Head of caudate nucleus (tissue), 42 donors: Measurements from ENCODE around the gene SNX6.
"Not testable (repeated sequence)": the region's sequence is repeated elsewhere in the genome, so short reads cannot be mapped to it uniquely, and the experiment has no call there.

Source experiments
- DNase-seq, 42 donors: peaks; one replicate each; pipeline versions ENCODE4 v3.0.0 to v3.0.0-alpha.2; 2020 to 2021; ENCODE audit warnings: mixed read lengths in 7 of 42
- intact Hi-C: fragments of 100-400 bp; cut with DNase I; formaldehyde crosslinking; loops from one replicate; pipeline ENCODE4 v1.15.0; 2022

SNX6 gene

DNA sequence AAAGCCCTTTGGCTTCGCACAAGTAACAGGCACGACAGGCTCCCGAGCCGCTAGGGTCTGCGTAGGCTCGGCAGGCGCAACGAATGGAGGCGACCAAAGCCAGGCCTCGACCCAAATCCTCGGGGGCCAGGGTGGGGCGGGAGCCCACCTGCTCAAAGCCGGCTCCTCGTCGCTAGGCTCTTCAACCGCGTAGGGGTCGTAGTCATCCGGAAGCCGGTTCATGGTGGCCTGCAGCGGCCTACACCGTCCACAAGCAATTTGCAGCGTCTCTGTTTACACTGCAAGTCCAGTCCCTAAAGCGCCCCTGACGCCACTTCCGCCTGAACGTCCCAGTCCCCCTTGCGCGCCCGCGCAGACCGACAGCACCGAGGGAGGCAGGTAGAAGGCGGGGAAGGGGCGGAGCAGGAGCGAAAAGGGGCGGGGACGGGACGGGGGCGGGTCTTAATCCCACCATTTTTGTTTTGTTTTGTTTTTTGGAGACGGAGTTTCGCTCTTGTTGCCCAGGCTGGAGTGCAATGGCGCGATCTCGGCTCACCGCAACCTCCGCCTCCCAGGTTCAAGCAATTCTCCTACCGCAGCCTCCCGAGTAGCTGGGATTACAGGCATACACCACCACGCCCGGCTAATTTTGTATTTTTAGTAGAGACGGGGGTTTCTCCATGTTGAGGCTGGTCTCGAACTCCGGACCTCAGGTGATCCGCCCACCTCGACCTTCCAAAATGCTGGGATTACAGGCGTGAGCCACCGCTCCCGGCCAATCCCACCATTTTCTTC, 90.4 kb downstream of the SNX6 start, which contains the start of gene EAPP:
Gene EAPP (minus strand): TSS at position 295 of the 774 bp plus-strand sequence. CDS start 73 bp downstream, at position 222.
- peak; percentile 97 to 99 (median 98) for DNase-seq
- intact Hi-C loops = loop anchor here (5.0 kb wide), 1 partner anchor 77 kb away; the partner anchor contains the start of gene SPTSSA

DNA sequence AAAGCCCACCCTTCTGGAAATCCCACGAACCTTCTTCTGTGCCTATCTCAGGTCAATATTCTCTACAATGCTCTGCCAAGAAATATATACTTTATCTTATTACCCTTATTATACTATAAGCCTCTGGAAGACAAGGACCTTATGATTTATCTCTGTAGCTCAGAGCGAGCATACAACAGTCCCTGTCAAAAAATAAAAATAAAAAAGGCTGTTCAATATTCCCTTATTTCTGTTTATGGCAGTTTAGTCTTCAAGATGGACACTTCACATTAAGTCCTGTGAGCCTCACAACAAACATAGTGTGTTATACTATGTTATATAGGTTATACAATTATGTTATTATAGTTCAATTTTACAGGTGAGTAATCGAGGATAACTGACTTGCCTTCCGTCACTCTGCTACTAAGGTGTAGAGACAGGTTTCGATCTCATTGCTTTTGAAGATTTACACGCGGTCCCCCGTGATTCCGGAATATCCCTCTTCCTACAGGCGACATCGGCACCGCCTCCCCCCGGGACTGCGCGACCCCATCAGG, 91.0 kb downstream of the SNX6 start:
- intact Hi-C loops = loop anchor here (5.0 kb wide), 1 partner anchor 77 kb away; the partner anchor contains the start of gene SPTSSA

DNA sequence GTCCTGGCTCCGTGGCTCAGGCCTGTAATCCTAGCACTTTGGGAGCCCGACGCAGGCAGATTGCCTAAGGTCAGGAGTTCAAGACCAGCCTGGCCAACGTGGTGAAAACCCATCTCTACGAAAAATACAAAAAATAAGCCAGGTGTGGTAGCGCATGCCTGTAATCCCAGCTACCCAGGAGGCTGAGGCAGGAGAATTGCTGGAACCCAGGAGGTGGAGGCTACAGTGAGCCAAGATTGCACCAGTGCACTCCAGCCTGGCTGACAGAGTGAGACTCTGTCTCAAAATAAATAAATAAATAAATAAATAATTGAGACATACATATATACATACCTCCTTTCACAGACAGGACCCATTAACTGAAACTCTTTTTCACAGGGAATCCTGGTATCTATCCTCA, 91.9 kb downstream of the SNX6 start:
- not testable (repeated sequence) for DNase-seq
- intact Hi-C loops = loop anchor here (5.0 kb wide), 1 partner anchor 76 kb away; the partner anchor contains the start of gene SPTSSA

More for the DNA sequence above, 91.0 kb downstream of the SNX6 start:
- no peak for DNase-seq

DNA sequence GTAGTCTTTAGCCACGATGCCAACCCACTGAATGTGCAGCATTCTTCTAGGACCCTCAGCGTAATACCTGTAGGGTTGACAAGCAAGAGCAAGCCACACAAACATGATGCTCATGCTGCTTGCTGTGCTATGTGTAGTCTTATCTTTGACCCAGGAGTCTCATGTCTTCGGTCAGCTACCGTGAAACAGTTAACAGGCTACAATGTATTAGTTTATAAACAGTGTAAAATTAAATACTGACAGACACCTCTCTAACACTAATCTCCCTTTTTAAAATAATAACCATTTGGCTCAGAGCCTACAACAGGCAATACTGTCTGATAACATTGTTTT, 92.3 kb downstream of the SNX6 start:
- DNase-seq = no peak
- intact Hi-C loops = loop anchor here (5.0 kb wide), 1 partner anchor 75 kb away; the partner anchor contains the start of gene SPTSSA

DNA sequence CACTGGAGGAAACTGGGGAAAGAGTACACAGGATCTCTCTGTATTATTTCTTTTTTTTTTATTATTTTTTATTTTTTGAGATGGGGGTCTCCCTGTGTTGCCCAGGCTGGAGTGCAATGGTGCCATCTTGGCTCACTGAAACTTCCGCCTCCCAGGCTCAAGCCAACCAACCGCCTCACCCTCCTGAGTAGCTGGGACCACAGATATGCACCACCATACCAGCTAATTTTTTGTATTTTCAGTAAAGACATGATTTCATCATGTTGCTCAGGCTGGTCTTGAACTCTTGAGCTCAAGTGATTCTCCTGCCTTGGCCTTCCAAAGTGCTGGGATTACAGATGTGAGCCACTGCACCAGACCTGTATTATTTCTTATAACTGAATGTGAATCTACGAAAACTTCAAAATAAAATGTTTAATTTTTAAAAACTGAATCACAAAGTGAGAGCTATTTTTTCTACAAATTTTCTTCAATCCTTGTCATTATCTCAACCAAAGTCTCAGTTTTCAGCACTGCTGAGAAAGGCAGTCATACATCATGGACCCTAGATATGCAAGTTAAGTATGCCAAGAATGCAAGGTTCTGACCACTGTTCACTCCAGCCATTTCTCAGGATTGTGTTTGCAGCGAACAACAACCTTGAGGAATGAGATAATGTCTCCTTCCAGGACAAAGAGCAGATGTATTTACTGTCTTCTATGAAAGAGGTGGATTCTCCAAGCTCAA, 92.8 kb downstream of the SNX6 start:
- no peak for DNase-seq
- intact Hi-C loops = loop anchor here (5.0 kb wide), 1 partner anchor 75 kb away; the partner anchor contains the start of gene SPTSSA

DNA sequence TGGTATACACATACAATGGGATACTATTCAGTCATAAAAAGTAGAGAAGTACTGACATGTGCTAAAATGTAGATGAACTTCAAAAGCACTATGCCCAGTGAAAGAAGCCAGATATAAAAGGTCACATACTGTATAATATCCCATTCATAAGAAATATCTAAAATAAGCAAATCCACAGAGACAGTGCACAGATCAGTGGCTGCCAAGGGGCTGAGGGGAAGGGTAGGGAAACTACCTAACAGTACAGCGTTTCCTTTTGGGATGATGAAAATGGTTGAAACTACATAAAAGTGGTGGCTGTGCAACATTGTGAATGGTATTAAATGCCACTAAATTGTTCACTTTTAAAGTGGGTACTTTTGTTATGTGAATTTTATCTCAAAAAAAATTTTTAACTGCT, 102.4 kb downstream of the SNX6 start:
- intact Hi-C loops = no loop called here
- DNase-seq = no peak

DNA sequence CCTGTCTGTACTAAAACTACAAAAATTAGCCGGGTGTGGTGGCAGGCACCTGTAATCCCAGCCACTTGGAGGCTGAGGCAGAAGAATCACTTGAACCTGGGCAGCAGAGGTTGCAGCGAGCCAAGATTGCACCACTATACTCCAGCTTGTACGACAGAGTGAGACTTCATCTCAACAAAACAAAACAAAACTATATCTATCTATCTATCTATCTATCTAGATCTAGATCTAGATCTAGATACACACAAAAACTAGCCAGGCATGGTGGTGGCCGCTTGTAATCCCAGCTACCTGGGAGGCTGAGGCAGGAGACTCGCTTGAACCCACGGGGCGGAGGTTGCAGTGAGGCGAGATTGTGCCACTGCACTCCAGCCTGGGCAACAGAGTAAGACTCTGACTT, 105.7 kb downstream of the SNX6 start:
- DNase-seq, intact Hi-C loops: not testable (repeated sequence)

DNA sequence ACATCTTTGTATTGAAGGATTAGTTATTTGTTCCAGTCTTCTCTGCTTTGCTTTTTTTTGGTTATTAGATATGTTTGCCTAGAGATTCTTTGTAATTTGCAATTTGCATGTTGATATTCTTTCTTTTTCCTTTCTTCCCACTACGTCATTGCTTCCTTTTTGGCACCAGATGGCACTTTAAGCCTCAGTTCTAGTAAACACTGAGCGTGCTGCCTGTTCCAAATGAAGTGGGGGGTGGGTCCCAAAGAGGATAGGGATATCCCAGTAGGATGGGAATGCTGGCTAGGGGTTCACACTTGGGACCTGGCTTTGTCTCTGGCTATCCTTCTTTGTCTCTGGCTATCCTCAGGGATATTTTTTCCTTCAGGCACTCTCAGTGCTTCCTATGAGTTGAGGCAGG, 107.5 kb downstream of the SNX6 start:
- no peak for DNase-seq
- intact Hi-C loops = no loop called here

DNA sequence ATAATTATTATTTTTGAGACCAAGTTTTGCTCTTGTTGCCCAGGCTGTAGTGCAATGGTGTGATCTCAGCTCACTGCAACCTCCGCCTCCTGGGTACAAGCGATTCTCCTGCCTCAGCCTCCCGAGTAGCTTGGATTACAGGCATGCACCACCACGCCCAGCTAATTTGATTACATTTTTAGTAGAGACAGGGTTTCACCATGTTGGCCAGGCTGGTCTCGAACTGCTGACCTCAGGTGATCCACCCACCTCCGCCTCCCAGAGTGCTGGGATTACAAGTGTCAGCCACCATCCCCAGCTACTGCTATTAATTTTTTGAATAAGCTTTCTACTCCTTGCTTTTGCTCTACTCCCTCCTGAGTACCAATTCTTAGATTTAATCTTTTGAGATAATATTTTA, 108.9 kb downstream of the SNX6 start:
- DNase-seq, intact Hi-C loops: not testable (repeated sequence)

DNA sequence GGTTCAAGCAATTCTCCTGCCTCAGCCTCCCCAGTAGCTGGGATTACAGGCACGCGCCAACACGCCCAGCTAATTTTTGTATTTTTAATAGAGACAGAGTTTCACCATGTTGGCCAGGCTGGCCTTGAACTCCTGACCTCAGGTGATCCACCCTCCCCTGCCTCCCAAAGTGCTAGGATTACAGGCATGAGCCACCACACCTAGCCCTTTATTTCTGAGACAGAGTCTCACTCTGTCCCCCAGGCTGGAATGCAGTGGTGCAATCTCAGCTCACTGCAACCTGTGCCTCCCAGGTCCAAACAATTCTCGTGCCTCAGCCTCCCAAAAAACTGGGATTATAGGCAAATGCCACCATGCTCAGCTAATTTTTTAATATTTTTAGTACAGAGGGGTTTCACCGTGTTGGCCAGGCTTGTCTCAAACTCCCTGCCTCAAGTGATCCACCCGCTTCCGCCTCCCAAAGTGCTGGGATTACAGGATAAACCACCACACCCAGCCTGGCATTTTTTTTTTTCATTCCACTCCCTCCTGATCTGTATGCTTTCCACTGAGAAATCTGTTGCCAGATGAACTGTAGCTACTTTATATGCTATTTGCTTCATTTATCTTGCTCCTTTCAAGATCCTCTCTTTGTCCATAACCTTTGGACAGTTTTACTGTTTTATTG, 109.5 kb downstream of the SNX6 start:
- intact Hi-C loops, DNase-seq: not testable (repeated sequence)
